Left renal cortex interstitium (tissue), 4 donors: Measurements from ENCODE around the gene ESRRA. TPM values are rescaled to one million over a fixed set of nuclear protein-coding genes. Genes with fewer than 3 reads are reported as not detected.
"Not testable (repeated sequence)": the region's sequence is repeated elsewhere in the genome, so short reads cannot be mapped to it uniquely, and the experiment has no call there.

Source experiments
- DNase-seq, 4 donors: peaks; one replicate each; pipeline ENCODE4 v3.0.0-alpha.2; 2013; ENCODE audit warnings: low read depth in 4 of 4, low spot score in 2 of 4, missing footprints in 1 of 4
- polyA plus RNA-seq, 4 donors: library from polyadenylated mRNA; unstranded; fragments of 120-200 nt; gene quantifications; one replicate each; pipeline ENCODE4 v1.2.1, GENCODE V29; 2013; ENCODE audit not compliant: insufficient read length in 4 of 4

Gene ESRRA
- polyA plus RNA-seq, 4 donors, result 17.9 to 31.1 (median 26.0) TPM

- no peak for DNase-seq
Measured at GRCh38 chr11:64306876-64307622, 1.7 kb downstream of the ESRRA start.

- DNase-seq, result not testable (repeated sequence)
Measured at GRCh38 chr11:64307795-64308194, 2.5 kb downstream of the ESRRA start.

GRCh38 chr11:64312947-64313346 lies 7.6 kb downstream of the ESRRA start:
- no peak for DNase-seq

- DNase-seq, result no peak
Measured at GRCh38 chr11:64313491-64314145, 8.3 kb downstream of the ESRRA start.

GRCh38 chr11:64314146-64314804 lies 9.0 kb downstream of the ESRRA start:
- DNase-seq, result no peak

- no peak for DNase-seq
Measured at GRCh38 chr11:64314805-64315561, 9.7 kb downstream of the ESRRA start.

- not testable (repeated sequence) for DNase-seq
Measured at GRCh38 chr11:64315667-64316526, 10.6 kb downstream of the ESRRA start.

- DNase-seq, result no peak
Measured at GRCh38 chr11:64316672-64317324, 11.5 kb downstream of the ESRRA start.

GRCh38 chr11:64317325-64317960 lies 12.1 kb downstream of the ESRRA start, which contains the start of gene TRMT112:
TSS of gene TRMT112 (minus strand) at chr11:64317559. CDS start at chr11:64317526, 33 bp downstream.
- DNase-seq, result peak; percentile 80 to 94 (median 93)

GRCh38 chr11:64317961-64318765 lies 12.8 kb downstream of the ESRRA start, which contains the start of gene PRDX5:
TSS of gene PRDX5 (plus strand) at chr11:64318121. CDS start at chr11:64318216, 95 bp downstream.
- peak; percentile 88 to 94 (median 90) for DNase-seq

GRCh38 chr11:64318766-64319761 lies 13.7 kb downstream of the ESRRA start:
- DNase-seq, result no peak

GRCh38 chr11:64320556-64320955 lies 15.2 kb downstream of the ESRRA start:
- no peak for DNase-seq

- no peak for DNase-seq
Measured at GRCh38 chr11:64321026-64321425, 15.7 kb downstream of the ESRRA start.

GRCh38 chr11:64321533-64321932 lies 16.2 kb downstream of the ESRRA start:
- no peak for DNase-seq

- no peak for DNase-seq
Measured at GRCh38 chr11:64322925-64323260, 17.6 kb downstream of the ESRRA start.

- DNase-seq, result no peak
Measured at GRCh38 chr11:64323373-64323772, 18.0 kb downstream of the ESRRA start.

GRCh38 chr11:64323984-64324383 lies 18.7 kb downstream of the ESRRA start:
- DNase-seq, result not testable (repeated sequence)
